Bone marrow (tissue), 2 donors: ENCODE data around the gene DDX39A.
"Not testable (repeated sequence)": the region's sequence is repeated elsewhere in the genome, so short reads cannot be mapped to it uniquely, and the experiment has no call there.

Source experiments
- DNase-seq, 2 donors: peaks; one replicate each; lab custom pipeline; 2025; lab: John Stamatoyannopoulos, UW

Gene DDX39A

DNA sequence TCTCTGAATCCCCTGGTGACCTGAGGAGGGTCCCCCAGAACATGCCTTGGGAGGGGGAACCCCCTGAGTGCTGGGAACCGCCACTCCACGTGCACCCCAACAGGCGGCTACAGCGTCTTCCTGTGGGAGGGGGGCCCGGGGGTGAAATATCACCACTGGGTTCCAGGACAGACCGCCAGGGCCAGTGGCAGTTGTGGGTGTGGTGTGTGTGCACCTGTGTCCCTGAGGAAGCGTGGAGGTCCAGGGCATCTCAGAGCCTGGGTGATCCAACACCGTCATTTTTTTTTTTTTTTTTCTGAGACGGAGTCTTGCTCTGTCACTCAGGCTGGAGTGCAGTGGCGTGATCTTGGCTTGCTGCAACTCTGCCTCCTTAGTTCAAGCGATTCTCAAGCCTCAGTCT lies 33.6 kb downstream of the DDX39A start:
- no peak for DNase-seq

DNA sequence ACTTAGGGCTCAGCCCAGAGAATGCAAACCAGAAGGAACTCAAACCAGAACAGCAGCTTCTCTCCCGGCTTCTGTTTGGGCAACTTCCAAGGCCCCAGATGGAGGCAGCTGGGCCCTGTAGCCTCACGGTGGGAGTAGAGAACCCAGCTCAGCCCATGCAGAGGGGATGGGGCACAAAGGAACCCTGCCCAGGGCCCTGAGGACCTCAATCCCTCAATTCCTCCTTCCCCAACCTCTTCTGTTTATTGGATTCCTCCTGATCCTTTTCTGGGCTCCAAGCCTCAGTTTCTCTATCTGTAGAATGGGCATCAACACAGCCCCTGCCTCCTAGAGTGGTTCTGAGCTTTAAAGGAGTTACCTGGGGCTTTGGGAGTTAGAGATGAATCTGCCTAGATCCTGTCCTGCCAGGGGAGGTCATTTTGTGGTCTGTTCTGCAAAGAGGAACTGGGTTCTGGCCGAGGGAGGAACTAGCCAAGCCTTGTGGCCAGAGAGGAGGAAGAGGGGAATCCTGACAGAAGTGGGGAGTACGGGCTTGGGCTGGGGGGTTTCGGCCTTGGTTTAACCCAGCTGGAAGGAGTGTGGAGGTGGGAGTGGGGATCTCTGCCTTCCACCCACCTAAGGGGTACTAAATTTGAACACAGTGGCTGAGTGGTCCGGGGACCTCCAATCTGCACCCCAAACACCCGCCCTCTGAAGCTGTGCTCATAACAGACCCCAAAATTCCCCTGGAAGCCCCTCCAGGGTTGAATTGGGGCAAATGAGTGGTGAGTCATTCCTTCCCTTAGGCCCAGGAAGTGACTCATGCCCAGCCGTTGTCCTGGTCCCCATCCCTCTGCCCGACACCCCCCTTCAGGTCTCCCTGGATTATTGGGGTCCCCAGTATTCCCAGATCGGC lies 35.2 kb downstream of the DDX39A start:
- peak in 1 of 2 donors; percentile 60 for DNase-seq

DNA sequence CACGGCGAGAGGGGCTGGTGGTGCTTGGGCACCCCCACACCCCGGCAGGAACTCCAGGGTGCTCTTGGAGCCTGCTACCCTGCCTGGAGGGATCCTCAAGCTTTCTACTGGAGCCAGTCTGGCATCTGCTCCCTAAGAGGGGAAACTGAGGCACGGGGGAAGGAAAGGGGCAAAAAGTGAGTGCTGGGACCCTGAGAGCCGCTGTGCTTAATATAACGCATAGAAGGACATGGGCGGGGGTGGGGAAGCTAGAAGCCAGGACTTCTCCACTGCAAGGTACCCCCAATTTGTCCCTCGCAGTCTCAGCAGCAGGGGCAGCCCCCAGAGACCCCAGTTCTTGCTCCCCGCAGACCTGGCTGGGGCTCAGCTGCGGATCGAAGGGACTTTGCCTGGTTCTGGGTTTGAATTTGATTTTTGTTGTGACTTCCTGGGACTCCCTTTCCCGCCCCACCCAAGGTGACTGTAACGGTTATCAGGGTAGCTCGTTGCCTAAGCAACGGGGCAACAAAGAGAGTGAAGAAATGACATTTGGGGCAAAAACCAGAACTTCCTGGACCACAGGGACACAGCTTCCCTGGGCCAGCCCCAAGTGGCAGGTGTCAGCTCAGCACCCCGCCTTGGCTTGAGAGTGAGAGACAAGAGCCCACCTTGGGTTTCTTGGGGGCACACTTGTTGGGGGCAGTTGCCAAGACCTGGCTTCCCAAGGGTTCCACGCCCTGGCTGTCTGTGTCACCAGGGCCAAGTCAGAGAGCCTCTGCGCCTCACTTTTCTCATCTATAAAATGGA lies 37.3 kb downstream of the DDX39A start:
- peak in 1 of 2 donors; percentile 75 for DNase-seq

DNA sequence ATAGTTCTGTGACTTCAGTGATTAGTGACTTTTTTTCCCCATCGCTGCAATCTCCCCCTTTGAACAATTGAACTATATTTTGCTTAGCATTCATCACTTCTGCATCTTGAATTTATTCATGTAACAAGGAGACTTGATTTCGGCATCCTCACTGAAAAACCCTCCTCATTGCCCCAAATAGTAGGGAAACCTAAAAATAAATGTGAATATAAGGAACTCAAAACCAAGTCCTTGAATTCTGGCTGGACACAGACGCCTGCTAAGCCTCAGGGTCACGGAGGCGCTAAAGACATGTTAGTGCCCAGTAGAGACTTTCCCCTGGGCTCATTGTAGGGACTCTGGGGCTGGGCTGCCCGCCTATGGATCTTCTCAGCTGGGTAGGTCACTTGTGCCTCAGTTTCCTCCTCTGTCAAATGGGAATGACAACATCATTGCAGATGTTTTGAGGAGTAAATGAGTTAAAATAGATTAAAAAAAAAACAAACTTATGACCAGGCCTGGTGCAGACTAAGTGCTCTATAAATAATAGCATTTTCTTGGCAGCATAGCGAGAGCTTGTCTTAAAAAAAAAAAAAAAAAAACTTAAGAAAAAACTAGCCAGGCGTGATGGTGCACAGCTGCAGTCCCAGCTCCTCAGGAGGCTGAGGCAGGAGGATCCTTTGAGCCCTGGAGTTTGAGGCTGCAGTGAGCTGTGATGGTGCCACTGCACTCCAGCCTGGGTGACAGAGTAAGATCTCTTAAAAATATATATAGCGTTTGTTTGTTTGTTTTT lies 39.7 kb downstream of the DDX39A start:
- DNase-seq = no peak

DNA sequence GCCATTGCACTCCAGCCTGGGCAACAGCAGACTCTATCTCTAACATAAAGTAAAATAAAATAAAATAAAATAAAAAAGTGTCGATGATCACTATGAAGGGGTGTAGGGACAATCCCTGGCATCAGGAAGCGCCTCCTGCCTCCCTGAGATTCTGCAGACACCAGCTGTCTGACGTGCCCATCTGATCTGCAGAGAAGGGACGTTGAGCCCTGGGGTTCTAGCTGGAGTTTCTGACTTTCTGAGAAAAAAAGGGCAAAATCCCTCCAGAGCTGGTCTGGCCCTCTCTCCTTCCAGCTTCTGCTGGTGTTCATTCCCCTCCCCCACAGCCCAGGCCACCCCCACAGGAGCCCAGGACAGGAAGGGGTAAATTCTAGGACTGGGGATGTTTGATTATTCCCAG lies 40.3 kb downstream of the DDX39A start:
- DNase-seq = no peak

DNA sequence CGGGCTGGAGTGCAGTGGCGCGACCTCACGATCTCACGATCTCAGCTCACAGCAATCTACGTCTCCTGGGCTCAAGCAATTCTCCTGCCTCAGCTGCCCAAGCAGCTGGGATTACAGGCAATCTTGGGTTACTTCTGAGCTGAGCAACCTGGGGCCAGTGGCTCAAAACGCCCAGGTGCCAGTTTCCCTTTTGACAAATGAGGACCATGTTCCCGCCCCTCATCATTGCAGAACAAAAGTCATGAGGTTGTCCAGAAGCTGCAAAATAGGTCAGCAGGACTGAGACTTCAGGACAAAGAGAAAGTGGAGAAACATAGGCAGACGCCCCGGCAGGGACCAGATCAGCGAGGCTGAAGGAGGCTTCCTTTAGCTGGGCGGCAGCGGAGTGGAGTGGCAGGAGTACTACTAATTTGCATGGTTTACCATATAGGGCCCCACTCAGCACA lies 41.2 kb downstream of the DDX39A start:
- no peak for DNase-seq

DNA sequence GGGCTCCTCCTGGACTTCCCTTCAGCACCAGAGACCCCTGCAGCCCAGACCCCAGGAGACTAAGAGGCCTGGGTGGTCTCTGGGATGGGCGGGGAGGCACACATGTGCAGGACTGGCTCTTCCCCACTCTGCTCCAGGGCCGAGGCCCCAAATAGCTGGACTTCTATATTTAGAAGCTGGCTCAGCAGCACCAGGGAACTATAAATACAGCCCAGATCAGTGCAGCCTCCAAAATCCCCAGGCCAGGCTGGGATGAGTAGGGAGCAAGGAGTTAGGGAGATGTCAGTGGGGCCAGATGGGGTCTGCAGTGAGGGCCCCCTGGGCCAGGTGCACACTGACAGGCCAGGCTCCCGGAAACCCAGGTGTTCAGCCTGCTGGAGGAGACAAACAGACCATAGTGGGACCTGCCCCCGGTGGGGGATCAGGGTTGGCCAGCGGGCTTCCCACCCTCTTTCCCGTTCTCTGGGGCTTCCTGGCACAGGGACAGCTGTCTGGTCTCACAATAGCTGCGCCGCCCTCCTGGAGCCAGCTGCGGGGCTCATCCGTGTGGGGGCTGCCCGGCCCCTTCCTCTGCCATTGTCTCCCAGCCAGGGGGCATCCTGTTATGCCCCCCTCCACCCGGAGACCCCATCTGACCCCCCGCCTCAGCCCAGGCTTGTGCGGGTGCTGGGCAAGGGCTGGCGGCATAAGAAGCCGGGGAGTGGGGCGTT lies 43.4 kb downstream of the DDX39A start:
- DNase-seq = no peak

DNA sequence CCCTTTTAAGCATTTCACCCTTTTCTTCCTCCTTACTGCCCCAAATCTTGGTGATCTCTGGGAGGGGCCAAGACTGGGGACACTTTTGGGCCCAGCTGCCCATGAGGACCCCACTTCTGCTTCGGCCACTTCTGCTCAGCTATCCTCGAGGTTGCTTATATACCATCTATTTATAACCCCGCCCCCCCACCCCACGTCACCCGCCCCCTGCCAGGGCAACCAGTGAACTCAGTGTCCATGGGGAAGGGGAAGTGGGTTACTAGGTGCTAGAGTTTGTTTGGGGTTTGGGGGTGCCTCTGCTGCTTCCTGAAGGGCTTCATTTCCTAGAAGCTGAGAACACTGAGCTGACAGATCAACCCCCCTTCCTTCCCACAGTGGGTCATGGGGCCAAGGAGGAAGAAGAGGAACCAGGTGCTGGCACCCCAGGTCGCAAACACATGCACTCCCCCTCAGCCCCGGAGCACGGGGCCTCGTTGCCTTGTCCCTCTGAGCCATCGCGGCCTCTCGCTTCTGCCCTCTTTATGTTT lies 44.0 kb downstream of the DDX39A start:
- DNase-seq = peak; percentile 73 to 98

DNA sequence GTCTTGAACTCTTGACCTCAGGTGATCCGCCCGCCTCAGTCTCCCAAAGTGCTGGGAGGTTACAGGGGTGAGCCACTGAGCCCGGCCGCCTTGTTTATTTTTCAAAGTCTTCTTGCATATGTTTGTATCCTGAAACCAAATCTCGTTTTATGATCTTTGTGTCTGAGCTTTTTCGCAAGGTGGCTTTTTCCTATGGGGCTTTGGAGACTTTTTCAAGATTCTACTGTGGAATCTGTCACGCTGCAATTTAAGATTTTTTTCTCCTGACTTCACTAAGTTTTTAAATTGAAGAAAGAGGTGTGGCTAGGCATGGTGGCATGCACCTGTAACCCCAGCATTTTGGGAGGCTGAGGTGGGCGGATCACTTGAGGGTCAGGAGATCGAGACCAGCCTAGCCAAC lies 44.8 kb downstream of the DDX39A start:
- DNase-seq = not testable (repeated sequence)

DNA sequence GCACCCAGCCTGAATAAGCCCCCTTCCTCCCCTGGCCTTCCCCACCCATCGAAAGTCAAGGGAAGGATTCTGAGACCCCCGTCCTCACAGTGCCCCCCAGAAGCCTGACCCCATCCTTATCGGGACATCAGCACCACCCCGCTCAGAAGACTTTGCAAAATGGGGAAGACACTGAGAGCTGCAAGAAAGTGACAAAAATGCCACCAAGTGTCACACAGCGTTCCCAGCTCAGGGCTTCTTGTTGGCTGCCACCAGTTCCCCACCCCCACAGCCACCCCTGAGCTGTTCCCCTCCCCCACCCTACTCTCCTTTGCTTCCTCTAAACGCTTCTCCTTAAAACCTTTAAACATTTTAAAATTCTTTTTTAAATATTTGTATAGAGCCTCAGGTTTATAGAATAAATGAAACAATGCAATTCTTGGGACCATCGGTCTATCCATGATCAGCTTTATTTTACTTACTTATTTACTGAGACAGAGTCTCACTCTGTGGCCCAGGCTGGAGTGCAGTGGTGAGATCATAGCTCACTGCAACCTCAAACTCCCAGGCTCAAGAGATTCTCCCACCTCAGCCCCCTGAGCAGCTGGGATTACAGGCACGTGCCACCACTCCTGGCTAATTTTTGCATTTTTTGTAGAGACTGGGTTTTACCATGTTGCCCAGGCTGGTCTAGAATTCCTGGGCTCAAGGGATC lies 46.6 kb downstream of the DDX39A start:
- peak in 1 of 2 donors; percentile 44 for DNase-seq

DNA sequence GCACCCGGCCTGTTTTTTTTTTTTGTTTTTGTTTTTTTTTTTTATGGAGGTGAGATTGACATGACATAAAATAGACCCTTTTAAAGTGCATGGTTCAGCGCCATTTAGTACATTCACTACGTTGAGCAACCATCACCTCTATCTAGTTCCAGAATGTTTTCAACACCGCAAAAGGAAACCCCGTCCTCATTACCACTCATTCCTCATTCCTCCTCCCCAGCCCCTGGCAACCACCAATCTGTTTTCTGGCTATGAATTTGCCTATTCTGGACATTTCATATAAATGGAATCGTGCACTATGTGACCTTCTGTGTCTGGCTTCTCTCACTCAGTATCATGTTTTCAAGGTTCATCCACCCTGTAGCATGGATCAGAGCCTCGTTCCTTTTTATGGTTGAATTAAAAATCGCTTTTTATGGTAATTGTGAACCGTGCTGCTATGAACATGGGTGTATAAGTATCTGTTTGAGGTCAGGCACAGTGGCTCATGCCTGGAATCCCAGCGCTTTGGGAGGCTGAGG lies 47.8 kb downstream of the DDX39A start:
- no peak for DNase-seq

DNA sequence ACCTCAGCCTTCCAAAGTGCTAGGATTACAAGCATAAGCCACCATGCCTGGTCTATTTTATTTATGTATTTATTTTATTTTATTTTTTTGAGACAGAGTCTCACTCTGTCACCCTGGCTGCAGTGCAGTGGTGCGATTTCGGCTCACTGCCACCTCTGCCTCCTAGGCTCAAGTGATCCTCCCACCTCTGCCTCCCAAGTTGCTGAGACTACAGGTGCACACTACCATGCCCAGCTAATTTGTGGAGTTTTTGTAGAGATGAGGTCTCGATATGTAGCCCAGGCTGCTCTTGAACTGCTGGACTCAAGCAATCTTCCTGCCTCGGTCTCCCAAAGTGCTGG lies 48.2 kb downstream of the DDX39A start:
- DNase-seq = no peak

DNA sequence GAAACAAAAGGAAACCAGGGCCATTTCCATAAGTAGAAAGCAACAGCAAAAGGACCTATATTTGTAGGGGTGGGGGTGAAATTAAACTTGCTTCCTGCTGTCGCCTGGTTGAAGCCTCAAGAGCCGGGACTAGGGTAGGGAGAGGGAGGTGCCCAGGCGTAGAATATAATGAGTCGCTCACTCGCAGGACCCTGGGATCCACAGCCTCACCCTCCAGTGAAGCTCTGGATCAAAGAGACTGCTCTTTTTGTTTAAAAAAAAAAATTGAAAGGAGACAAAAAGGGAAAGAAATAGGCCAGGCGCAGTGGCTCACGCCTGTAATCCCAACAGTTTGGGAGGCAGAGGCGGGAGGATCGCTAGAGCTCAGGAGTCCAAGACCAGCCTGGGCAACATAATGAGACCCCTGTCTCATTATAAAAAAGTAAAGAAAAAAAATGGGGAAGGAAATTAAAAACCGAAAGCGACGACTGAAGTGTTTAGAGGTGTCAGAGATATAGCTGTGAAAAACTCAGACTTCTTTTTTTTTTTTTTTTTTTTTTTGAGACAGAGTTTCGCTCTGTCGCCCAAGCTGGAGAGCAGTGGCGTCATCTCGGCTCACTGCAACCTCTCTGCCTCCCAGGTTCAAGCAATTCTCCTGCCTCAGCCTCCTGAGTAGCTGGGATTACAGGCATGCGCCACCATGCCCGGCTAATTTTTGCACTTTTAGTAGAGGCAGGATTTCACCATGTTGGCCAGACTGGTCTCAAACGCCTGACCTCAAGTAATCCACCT lies 48.8 kb downstream of the DDX39A start:
- peak in 1 of 2 donors; percentile 79 for DNase-seq

DNA sequence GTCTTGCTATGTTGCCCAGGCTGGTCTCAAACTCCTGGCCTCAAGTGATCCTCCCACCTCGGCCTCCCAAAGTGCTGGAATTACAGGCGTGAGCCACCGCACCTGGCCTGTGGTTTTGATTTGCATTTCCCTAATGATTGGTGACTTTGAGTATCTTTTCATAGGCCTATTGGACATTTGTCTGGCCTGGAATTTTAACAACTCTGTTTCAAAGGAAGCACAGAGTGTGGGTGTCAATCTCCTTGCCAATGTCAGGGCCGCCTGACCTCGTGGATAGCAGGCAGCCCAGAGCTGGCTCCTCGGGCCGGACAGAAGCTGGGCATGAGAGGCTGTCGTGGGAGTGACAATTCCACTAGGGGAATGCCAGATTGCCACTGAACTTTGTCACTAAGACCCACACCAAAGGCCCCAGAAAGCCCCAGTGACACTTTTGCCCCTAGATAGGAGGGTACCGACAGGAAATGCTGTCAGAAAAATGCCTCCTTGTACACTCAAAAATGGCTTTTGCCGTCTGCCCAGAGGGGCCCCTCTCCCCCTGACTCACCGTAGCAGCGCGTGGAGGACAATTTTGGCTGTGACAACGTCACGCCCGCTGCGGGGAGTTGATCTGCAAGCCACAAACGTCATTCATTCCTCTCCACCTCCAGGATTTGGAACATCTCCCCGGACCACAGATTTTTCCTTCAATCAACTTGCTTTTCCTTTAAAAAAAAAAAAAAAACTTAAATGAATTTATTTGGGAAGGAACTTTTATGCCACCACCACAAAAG lies 49.6 kb downstream of the DDX39A start:
- peak; percentile 24 to 61 for DNase-seq

DNA sequence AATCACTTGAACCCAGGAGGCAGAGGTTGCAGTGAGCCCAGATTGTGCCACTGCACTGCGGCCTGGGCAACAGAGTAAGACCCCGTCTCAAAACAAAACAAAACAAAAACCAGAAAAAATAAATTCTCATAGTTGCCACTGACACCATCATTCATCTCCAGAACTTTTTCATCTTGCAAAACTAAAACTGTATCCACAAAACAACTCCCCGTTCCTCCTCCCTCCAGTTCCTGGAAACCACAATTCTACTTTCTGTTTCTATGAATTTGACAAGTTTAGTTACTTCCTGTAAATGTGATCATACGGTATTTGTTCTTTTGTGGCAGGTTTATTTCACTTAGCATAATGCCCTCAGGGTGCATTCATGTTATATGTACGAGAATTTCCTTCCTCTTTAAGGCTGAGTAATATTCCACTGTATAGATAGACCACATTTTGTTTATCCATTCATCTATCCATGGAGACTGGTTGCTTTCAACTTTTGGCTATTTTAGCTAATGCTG lies 51.1 kb downstream of the DDX39A start:
- DNase-seq = peak in 1 of 2 donors; percentile 94

DNA sequence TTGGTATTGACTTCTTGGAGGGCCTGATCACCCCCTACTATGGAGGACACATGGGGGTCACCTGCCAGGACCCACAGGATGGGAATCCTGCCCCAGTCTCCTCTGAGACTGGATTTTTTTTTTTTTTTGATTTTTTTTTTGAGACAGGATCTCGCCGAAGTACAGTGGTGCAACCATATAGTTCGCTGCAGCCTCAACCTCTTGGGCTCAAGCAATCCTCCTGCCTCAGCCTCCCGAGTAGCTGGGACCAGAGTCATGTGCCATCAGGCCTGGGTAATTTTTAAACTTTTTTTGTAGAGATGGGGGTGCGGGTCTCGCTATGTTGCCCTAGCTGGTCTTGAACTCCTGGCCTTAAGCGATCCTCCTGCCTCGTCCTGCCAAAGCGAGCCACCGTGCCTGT lies 52.1 kb downstream of the DDX39A start:
- no peak for DNase-seq

DNA sequence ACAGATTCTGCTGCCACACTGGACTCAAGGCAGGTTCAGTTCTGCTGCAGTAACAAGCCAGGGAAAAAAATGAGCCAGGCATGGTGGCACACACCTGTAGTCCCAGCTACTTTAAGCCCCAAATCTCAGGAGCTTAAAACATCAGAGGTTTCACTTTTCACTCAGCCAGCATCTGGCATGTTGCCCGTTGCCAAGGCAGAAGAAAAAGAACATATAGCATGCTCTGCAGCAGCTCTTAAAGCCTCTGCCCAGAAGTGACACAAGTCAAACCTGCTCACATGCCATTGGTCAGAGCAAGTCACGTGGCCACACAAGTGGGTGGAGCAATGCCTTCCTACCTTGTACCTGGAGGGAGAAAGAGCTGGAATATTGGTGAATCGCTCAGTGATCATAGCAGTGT lies 52.6 kb downstream of the DDX39A start:
- DNase-seq = peak; percentile 34 to 68

DNA sequence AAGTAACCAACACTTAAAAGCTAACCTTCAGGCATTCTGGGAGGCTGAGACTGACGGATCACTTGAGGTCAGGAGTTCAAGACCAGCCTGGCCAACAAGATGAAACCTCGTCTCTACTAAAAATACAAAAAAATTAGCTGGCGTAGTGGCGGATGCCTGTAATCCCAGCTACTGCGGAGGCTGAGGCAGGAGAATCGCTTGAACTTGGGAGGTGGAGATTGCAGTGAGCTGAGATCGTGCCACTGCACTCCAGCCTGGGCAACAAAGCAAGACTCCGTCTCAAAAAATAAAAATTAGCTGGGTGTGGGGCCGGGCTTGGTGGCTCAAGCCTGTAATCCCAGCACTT lies 55.1 kb downstream of the DDX39A start:
- not testable (repeated sequence) for DNase-seq
